Measurements from ENCODE around the gene MYH14. TPM values are rescaled to one million over a fixed set of nuclear protein-coding genes. Genes with fewer than 3 reads are reported as not detected.

The MYH14 gene
- total and polyA plus RNA-seq, 10 of the 15 experiments (the other 5 are each of a cell fraction or from before 2014, with no cell fraction given) = 0.06 to 0.69 (median 0.15) TPM; not detected in 4

- peak; percentile 26; the same call in 1 of the 2 replicates for TF ChIP-seq NFIC (IDR thresholded peaks at IDR 0.05; ENCODE audit: low read depth, low read length)
- peak; percentile 51; the same call in 1 of the 2 replicates for TF ChIP-seq EED (IDR thresholded peaks at IDR 0.05; ENCODE audit: low read depth)
- TF ChIP-seq IKZF1 (conservative IDR thresholded peaks at IDR 0.05) = peak; percentile 51; the same call in 1 of the 2 replicates
- no peak for TF ChIP-seq E4F1 (IDR thresholded peaks at IDR 0.05; ENCODE audit: borderline replicate concordance, partially characterized antibody)
- TF ChIP-seq JUNB (IDR thresholded peaks at IDR 0.05) = no peak
- no peak for TF ChIP-seq SRF (IDR thresholded peaks at IDR 0.05; ENCODE audit: low read depth in 2 of 2, low read length in 2 of 2)
Observed at GRCh38 chr19:50332244-50333038, 129.0 kb downstream of the MYH14 start (continued).

GRCh38 chr19:50333235-50333736 lies 129.9 kb downstream of the MYH14 start:
- WGBS (ENCODE audit: insufficient coverage, insufficient replicate concordance, low lambda C conversion rate, missing lambda C conversion rate) = 4% methylated on average over 34 of the region's 34 CpGs
- Histone ChIP-seq H3K27ac (ENCODE audit: control insufficient read depth, insufficient read depth) (peak overlapping the region; percentile 74), H3K27me3 (replicated peaks in 1 of 2; ENCODE audit: control insufficient read depth in 2 of 2, insufficient read depth in 2 of 2, low read length in 1 of 2) (no peaks in the 10 kb centered on the region), H3K4me3 (peak overlapping the region; percentile 66), H3K4me1 (ENCODE audit: control insufficient read depth, insufficient read depth, low read length) (peaks cover 38% of the 10 kb centered on the region), H3K36me3 (ENCODE audit: control insufficient read depth in 2 of 2, insufficient read depth in 2 of 2, low read length in 1 of 2) (peaks cover 9 to 22% of the 10 kb centered on the region in 2 experiments; a peak in 3 of 4 replicates), H3K9me3 (replicated peaks; ENCODE audit: control insufficient read depth, insufficient read depth, low read length) (no peaks in the 10 kb centered on the region; the same call in 2 of the 3 replicates), H3K9ac (ENCODE audit: control insufficient read depth, insufficient read depth, low read length) (no peak overlapping the region; the same call in none of the 2 replicates), H3K4me2 (ENCODE audit: control insufficient read depth, insufficient read depth) (peak overlapping the region; percentile 95), H2AFZ (ENCODE audit: control insufficient read depth, low read depth, low read length) (peak overlapping the region; percentile 91), H4K20me1 (ENCODE audit: control insufficient read depth, insufficient read depth) (no peaks in the 10 kb centered on the region), H3K79me2 (ENCODE audit: control insufficient read depth, insufficient read depth, low read length) (peaks cover under 1% of the 10 kb centered on the region)
- intact Hi-C loops (cut with micrococcal nuclease; ENCODE audit: unreplicated experiment) = no loop called here
- no TSS peak for BruUV-seq (replicated peaks)
- ChIA-PET POLR2A (interaction anchor here (1.0 to 3.1 kb wide), 5 partner anchors 9 to 29 kb away, joined by 3 to 30 read pairs (median 5); no protein-coding TSS in a partner anchor), RAD21 (ENCODE audit: unreplicated experiment) (interaction anchor here (0.9 to 2.6 kb wide), 8 partner anchors 9 to 693 kb away, joined by 3 to 20 read pairs (median 5); partner anchors contain the start of genes NR1H2 and RRAS), SMC1A (ENCODE audit: uncharacterized antibody, unreplicated experiment) (interaction anchor here (1.2 to 3.7 kb wide), 5 partner anchors 8 to 24 kb away, joined by 3 to 49 read pairs (median 8); no protein-coding TSS in a partner anchor), CTCF (interaction anchor here (1.3 to 2.9 kb wide), 5 partner anchors 8 to 35 kb away, joined by 4 to 11 read pairs (median 6); no protein-coding TSS in a partner anchor)
- ATAC-seq (peak; percentile 65), DNase-seq (ENCODE audit: low read depth, low spot score) (peak; percentile 82), FAIRE-seq (peak; percentile 49)
- in situ Hi-C loops (cut with MboI) = loop anchor here (25.0 kb wide), 1 partner anchor 1029 kb away; the partner anchor contains the start of genes CLDND2, ETFB and NKG7
- TF ChIP-seq SMAD5 (IDR thresholded peaks at IDR 0.05; ENCODE audit: low read depth) = peak; percentile 29; the same call in 1 of the 2 replicates
- TF ChIP-seq TAF1 (IDR thresholded peaks at IDR 0.05; ENCODE audit: borderline replicate concordance, low read depth, low read length) = no peak
- peak; percentile 78 for TF ChIP-seq BCL3 (IDR thresholded peaks at IDR 0.05; ENCODE audit: borderline replicate concordance, insufficient read depth, low read depth, low read length, poor library complexity, severe bottlenecking)
- peak; percentile 74 for TF ChIP-seq POLR2AphosphoS2 (IDR thresholded peaks at IDR 0.05; ENCODE audit: low read depth, low read length)
- peak; percentile 31; the same call in 1 of the 2 replicates for TF ChIP-seq SREBF1 (IDR thresholded peaks at IDR 0.05; ENCODE audit: low read length)
- peak; percentile 91 for TF ChIP-seq RUNX3 (IDR thresholded peaks at IDR 0.05; ENCODE audit: low read length)
- TF ChIP-seq SMAD1 (IDR thresholded peaks at IDR 0.05; ENCODE audit: low read depth, partially characterized antibody) = no peak
- peak; percentile 53; the same call in 1 of the 3 replicates for TF ChIP-seq POU2F2 (IDR thresholded peaks at IDR 0.05; ENCODE audit: borderline replicate concordance, low read depth, low read length)
- TF ChIP-seq CREM (IDR thresholded peaks at IDR 0.05; ENCODE audit: low read depth) = peak; percentile 94
- peak; percentile 60; the same call in 1 of the 2 replicates for TF ChIP-seq TCF12 (IDR thresholded peaks at IDR 0.05; ENCODE audit: low read depth, low read length)
- no peak for TF ChIP-seq TCF7 (IDR thresholded peaks at IDR 0.05; ENCODE audit: borderline replicate concordance)
- TF ChIP-seq CBX3 (IDR thresholded peaks at IDR 0.05; ENCODE audit: borderline replicate concordance, low read depth) = no peak

Data from GM12878 (cell line).